Measurements from ENCODE around the gene CFP.

DNA sequence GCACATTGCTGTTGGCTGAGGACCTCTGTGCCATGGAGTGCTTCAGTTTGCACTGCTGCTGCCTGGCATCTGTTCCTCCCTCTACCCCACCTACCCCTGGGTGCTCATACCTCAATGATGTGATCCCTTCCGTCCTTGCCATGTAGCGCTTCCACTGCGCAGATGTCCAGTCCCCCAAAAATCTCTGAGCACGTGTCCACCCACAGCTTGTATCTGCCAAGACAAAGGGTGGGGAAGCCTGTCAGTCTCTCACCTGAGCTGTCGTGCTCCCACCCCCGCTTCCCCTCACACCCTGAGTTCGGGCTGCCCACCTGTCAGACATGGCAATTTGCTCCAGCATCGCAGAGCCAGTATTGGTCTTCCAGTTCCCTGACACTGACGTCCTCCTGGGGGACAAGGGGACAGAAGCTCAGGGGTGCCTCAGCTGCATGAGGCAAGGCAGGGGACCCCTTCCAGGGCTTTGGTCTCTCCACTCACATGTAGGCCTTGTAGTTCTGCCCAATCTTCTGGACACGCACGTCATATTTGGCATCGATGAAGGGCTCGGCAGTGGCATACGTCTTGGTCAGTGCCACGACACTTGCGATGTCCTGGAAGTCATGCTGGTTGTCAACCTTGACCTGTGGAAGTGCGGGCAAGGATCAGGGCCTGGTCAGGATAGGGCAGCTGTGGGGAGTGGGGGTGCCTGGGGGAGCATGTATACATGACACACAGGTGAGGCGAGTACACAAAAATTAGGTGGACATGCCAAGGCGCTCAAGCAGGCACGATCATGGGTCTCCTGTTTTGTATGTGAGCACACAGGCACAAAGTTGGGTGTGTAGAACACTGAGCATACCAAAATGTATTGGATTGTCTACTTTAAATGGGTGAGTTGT lies 53.5 kb downstream of the CFP start:
- TF ChIP-seq, protein P1, sequence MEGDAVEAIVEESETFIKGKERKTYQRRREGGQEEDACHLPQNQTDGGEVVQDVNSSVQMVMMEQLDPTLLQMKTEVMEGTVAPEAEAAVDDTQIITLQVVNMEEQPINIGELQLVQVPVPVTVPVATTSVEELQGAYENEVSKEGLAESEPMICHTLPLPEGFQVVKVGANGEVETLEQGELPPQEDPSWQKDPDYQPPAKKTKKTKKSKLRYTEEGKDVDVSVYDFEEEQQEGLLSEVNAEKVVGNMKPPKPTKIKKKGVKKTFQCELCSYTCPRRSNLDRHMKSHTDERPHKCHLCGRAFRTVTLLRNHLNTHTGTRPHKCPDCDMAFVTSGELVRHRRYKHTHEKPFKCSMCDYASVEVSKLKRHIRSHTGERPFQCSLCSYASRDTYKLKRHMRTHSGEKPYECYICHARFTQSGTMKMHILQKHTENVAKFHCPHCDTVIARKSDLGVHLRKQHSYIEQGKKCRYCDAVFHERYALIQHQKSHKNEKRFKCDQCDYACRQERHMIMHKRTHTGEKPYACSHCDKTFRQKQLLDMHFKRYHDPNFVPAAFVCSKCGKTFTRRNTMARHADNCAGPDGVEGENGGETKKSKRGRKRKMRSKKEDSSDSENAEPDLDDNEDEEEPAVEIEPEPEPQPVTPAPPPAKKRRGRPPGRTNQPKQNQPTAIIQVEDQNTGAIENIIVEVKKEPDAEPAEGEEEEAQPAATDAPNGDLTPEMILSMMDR (IDR thresholded peaks at IDR 0.05): no peak
- no peak for TF ChIP-seq POLR2A (IDR thresholded peaks at IDR 0.05)

Measured in prostate gland (tissue), 2 donors.